ENCODE measurements around the gene GALNT15.
A peak's percentile ranks its signal among the peaks of the same experiment; 100 is the strongest.

Gene GALNT15

DNA sequence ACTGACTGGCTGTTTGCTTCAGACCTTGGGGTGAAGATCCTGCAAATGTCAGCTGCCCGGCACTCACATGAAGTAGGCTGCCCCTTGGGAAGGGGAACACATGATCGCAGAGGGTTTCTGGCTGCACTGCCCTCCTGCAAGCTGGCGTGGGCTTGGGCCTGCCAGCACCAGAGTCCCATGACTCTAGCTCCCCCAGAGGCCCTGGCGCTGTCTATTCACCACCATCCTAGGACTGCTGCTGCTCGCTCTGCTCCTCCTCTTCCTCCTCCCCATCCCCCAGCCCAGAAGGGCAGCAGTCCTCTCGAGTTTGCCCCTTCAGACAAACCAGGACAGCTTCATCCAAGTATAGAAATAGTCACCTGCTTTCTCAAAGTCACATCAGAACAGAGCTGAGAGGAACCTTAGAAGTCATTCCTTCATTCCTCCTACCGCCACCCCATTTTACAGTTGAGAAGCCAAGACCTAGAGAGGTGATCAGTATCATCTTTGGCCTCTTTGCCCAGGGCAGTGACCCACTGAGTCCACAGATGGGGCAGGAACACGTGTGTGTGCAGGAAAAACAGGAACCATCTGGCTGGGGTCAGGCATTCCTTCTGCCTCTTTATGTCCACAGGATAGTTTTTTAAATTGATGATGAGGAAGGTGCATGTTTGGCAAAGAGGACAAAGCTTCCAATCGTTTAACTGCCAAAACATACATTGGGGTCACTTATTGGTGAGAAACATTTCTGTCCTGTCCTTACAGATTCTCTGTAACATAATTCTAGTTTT is 77.0 kb downstream of the GALNT15 start:
- no peak for FAIRE-seq
- DNase-seq (ENCODE audit: insufficient read length, low spot score), result no peak
- TF ChIP-seq POLR2A (IDR thresholded peaks at IDR 0.05; ENCODE audit: low read depth, low read length), result no peak

DNA sequence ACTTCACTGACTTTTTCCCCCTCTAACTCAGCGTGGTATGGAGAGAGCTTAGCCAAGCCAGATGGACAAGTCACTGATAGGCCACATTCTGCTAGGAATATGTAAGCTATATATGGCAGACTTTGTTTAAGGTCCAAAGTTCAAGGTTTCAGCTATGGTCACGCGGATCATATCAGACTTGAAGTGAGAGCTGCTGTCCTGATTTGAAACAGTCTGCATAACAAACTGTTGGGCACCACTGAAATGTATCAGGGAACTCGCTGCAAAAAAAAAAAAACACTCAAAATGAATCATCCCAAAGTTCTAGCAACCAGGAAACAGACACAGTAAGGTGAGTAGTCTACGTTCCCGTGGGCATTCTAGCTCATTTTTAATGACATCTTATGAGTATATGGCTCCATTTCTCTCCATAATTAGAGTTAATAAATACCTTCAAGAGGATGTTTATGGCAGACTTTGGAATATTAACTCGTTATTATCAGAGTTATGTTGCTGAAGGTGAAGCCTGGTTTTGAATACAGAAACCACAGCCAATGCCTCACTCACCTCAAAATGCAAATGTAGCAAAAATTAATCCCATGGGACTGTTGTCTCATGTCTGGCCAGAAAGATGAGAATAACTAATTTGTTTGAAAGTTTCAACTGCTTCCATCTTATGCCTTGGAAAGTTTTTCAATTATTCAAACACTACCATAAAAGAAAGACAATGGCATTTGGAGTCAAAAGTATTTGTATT is 77.9 kb downstream of the GALNT15 start:
- TF ChIP-seq POLR2A (IDR thresholded peaks at IDR 0.05; ENCODE audit: low read depth, low read length), result no peak
- DNase-seq (ENCODE audit: insufficient read length, low spot score), result no peak
- FAIRE-seq, result no peak

- TF ChIP-seq POLR2A (IDR thresholded peaks at IDR 0.05; ENCODE audit: low read depth, low read length), result no peak
- DNase-seq (ENCODE audit: insufficient read length, low spot score) (no peak), FAIRE-seq (no peak)
Observed at GRCh38 chr3:16252988-16253387, 78.5 kb downstream of the GALNT15 start.

GRCh38 chr3:16253601-16254000 is 79.1 kb downstream of the GALNT15 start:
- no peak for FAIRE-seq
- TF ChIP-seq POLR2A (IDR thresholded peaks at IDR 0.05; ENCODE audit: low read depth, low read length), result no peak
- no peak for DNase-seq (ENCODE audit: insufficient read length, low spot score)

DNA sequence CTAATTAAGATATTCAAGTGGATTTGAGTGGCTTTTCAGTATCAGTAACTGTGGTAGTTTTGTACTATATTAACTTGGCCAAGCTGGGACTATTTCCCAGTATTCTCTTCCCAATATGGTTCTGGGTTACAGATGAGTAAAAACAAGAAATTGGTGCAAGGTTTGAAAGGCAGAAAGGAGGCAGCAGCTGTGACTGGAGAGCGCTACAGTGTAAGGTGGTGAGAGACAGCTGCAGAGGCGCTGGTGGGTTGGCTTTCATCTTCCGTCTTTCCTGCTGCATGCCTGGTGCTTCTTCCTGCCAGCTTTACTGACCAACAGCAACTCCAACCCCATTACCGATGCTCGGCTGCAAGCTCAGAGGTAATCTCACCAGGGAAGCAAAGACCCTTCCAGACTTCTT is 80.4 kb downstream of the GALNT15 start:
- FAIRE-seq (no peak), DNase-seq (ENCODE audit: insufficient read length, low spot score) (no peak)
- TF ChIP-seq POLR2A (IDR thresholded peaks at IDR 0.05; ENCODE audit: low read depth, low read length), result no peak

- DNase-seq (ENCODE audit: insufficient read length, low spot score) (no peak), FAIRE-seq (no peak)
- TF ChIP-seq POLR2A (IDR thresholded peaks at IDR 0.05; ENCODE audit: low read depth, low read length), result no peak
Observed at GRCh38 chr3:16255326-16255725, 80.8 kb downstream of the GALNT15 start.

DNA sequence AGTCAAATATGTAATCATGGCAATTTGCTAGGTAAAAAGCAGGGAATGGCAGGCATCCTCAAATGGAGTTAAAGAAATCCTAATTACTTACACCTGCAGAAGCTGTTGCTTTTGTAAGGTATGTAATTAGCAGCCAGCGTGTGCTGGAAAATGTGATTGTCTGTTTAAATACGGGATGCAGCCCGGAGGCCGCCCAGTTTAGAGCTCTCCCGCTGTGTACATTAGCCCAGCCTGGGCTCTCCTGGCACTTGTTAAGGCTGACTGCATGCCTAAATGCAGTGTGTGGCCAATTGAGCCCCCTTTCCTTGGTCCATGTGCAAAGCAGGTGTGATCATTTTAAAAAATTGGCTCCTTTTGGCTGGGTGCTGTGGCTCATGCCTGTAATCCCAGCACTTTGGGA is 81.2 kb downstream of the GALNT15 start:
- no peak for TF ChIP-seq POLR2A (IDR thresholded peaks at IDR 0.05; ENCODE audit: low read depth, low read length)
- FAIRE-seq (no peak), DNase-seq (ENCODE audit: insufficient read length, low spot score) (no peak)

DNA sequence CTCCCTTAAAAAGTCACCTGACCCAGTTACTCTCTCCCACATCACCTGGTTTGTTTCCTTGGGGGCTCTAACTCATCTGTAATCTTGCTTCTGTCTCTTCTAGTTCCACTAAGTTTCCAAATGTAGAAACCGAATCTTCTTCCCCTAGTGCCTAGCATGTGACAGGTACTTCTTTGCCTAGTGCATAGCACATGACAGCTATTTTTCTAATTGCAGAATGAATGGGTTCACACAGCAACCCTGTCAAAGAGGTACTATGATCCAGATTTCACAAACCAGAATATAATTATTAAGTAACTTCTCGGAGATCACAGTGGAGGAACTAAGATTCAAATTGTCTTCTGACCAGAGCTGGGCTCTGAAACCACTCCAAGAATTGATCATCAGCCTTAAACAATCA is 82.8 kb downstream of the GALNT15 start:
- FAIRE-seq, result no peak
- TF ChIP-seq POLR2A (IDR thresholded peaks at IDR 0.05; ENCODE audit: low read depth, low read length), result no peak
- no peak for DNase-seq (ENCODE audit: insufficient read length, low spot score)

GRCh38 chr3:16258177-16258576 is 83.7 kb downstream of the GALNT15 start:
- TF ChIP-seq POLR2A (IDR thresholded peaks at IDR 0.05; ENCODE audit: low read depth, low read length), result no peak

GRCh38 chr3:16258866-16259265 is 84.4 kb downstream of the GALNT15 start:
- FAIRE-seq (no peak), DNase-seq (ENCODE audit: insufficient read length, low spot score) (no peak)
- no peak for TF ChIP-seq POLR2A (IDR thresholded peaks at IDR 0.05; ENCODE audit: low read depth, low read length)

More at GRCh38 chr3:16258177-16258576, 83.7 kb downstream of the GALNT15 start:
- FAIRE-seq (no peak), DNase-seq (ENCODE audit: insufficient read length, low spot score) (no peak)

DNA sequence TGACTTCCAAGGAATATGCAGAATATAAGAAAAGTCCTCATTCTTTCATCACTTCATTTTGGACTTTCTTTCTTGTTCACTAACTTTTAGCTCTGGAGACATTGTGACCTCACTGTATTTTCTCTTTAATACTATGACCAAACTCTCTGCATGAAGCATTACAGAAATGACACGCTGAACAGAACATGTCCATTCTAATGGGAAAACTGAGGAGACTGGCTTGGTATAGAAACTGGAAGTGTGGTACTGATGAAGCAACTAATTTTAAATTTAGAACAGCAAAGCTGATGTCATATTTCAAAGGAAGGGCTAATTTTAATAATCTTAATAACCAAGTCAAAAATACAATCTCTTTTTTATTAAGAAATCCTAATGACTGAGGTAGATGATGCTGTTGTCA is 85.6 kb downstream of the GALNT15 start:
- no peak for TF ChIP-seq POLR2A (IDR thresholded peaks at IDR 0.05; ENCODE audit: low read depth, low read length)
- no peak for DNase-seq (ENCODE audit: insufficient read length, low spot score)
- FAIRE-seq, result no peak

DNA sequence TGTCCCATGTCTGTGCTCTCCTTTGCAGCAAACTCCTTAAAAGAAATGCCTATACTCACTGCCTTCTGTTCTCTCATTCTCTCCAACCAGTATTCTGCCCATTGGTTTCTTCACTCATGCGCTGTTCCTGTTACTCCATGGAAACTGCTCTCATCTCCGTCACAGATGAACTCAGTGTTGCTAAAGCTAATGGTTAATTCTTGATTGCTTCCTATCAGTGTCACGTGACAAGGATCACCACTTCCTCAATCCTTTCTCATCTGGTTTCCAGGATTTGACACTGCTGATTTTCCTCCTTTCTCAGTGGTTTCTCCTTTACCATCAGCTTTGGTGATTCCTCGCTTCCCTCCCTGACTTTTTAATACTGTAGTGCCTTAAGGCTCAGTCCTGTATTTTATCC is 87.7 kb downstream of the GALNT15 start:
- FAIRE-seq, result no peak

DNA sequence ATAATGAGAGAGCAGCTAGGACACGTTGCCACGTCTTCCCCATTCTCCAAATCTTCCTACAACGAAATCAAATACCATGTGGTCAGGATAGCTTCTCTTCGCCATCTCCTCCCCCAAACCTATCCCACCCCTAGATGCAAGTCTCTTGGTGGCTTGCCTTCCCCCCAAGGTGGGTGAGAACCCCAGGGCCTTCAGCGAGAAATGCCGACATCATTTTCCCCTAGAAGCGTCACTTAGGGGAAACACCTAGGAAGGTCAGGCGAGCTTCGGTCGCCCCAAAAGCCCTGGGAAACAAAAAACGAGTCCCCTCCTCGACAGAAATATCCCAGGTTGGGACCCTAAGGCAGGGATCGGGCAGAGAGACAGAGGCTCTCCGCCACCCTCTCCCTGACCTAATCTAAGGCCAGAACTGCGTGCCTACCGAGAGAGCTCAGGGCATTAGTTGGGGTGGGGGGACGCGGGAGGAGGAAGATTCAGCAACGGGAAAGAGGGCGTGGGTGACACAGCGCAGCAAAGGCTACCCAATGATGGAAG is 89.8 kb downstream of the GALNT15 start:
- FAIRE-seq (no peak), DNase-seq (ENCODE audit: insufficient read length, low spot score) (peak; percentile 50)
- no peak for TF ChIP-seq POLR2A (IDR thresholded peaks at IDR 0.05; ENCODE audit: low read depth, low read length)

More for the DNA sequence above, 87.7 kb downstream of the GALNT15 start:
- no peak for TF ChIP-seq POLR2A (IDR thresholded peaks at IDR 0.05; ENCODE audit: low read depth, low read length)
- no peak for DNase-seq (ENCODE audit: insufficient read length, low spot score)

- FAIRE-seq (peak; percentile 95), DNase-seq (ENCODE audit: insufficient read length, low spot score) (peak; percentile 88)
- TF ChIP-seq POLR2A (IDR thresholded peaks at IDR 0.05; ENCODE audit: low read depth, low read length), result peak; percentile 58
Observed at GRCh38 chr3:16264708-16265454, 90.4 kb downstream of the GALNT15 start, which contains the start of the genes DPH3 and OXNAD1. DPH3 (minus strand) TSS chr3:16264943; CDS start chr3:16264876, 67 bp downstream. OXNAD1 (plus strand) TSS chr3:16265212; CDS start chr3:16270953, 5,741 bp downstream.

Data from H54 (cell line).